ENCODE measurements around the gene INS. TPM values are rescaled to one million over a fixed set of nuclear protein-coding genes. Genes with fewer than 3 reads are reported as not detected.

Gene INS
- total and polyA plus RNA-seq, 2 of the 13 experiments (the other 11 are each of a cell fraction or from before 2014, with no cell fraction given): not detected

DNA sequence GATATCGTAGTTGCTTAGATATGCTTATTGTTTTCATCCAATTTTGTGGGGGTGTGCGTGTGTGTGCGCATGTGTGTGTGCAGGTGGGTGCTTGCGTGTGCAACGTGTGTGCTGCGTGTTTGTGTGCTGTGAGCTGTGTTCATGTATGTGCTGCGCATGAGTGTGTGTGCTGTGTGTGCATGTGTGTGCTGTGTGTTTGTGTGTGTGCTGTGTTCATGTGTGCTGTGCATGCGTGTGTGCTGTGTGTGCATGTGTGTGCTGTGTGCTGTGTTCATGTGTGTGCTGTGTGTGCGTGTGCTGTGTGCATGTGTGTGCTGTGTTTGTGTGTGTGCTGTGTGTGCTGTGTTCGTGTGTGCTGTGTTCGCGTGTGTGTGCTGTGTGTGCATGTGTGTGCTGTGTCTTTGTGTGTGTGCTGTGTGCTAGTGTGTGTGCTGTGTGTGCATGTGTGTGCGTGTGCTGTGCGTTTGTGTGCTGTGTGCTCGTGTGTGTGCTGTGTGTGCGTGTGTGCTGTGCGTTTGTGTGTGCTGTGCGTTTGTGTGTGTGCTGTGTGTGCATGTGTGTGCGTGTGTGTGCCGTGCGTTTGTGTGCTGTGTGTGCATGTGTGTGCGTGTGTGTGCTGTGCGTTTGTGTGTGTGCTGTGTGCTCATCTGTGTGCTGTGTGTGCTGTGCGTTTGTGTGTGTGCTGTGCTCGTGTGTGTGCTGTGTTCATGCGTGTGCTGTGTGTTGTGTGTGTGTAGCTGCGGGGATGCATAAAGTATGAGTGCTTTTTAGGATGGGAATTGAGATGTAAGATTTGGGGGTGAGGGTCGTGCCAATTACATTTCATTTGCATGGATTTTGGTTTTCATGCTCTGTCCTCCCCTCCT lies 29.4 kb downstream of the INS start (continued):
- TF ChIP-seq, protein P1, sequence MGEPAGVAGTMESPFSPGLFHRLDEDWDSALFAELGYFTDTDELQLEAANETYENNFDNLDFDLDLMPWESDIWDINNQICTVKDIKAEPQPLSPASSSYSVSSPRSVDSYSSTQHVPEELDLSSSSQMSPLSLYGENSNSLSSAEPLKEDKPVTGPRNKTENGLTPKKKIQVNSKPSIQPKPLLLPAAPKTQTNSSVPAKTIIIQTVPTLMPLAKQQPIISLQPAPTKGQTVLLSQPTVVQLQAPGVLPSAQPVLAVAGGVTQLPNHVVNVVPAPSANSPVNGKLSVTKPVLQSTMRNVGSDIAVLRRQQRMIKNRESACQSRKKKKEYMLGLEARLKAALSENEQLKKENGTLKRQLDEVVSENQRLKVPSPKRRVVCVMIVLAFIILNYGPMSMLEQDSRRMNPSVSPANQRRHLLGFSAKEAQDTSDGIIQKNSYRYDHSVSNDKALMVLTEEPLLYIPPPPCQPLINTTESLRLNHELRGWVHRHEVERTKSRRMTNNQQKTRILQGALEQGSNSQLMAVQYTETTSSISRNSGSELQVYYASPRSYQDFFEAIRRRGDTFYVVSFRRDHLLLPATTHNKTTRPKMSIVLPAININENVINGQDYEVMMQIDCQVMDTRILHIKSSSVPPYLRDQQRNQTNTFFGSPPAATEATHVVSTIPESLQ (CRISPR knock-in tag; conservative IDR thresholded peaks at IDR 0.05): no peak
- TF ChIP-seq, protein P2, sequence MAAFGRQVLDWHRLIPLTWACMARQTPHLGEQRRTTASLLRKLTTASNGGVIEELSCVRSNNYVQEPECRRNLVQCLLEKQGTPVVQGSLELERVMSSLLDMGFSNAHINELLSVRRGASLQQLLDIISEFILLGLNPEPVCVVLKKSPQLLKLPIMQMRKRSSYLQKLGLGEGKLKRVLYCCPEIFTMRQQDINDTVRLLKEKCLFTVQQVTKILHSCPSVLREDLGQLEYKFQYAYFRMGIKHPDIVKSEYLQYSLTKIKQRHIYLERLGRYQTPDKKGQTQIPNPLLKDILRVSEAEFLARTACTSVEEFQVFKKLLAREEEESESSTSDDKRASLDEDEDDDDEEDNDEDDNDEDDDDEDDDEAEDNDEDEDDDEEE (CRISPR knock-in tag; IDR thresholded peaks at IDR 0.05): peak; percentile 85; the same call in 1 of the 2 replicates
- TF ChIP-seq GLI4 (CRISPR knock-in tag; IDR thresholded peaks at IDR 0.05; ENCODE audit: borderline replicate concordance) (no peak), ADNP (CRISPR knock-in tag; IDR thresholded peaks at IDR 0.05) (no peak), ISL2 (CRISPR knock-in tag; IDR thresholded peaks at IDR 0.05) (no peak), MAFF (IDR thresholded peaks at IDR 0.05; ENCODE audit: low read depth, low read length) (no peak), RXRB (CRISPR knock-in tag; IDR thresholded peaks at IDR 0.05; ENCODE audit: borderline replicate concordance) (no peak), HNF4G (IDR thresholded peaks at IDR 0.05; ENCODE audit: borderline replicate concordance, low read depth, low read length) (no peak), HNF4G (CRISPR knock-in tag; IDR thresholded peaks at IDR 0.05; ENCODE audit: borderline replicate concordance, low read depth) (no peak), HNRNPUL1 (IDR thresholded peaks at IDR 0.05; ENCODE audit: low read depth, low read length) (no peak), SAP130 (CRISPR knock-in tag; IDR thresholded peaks at IDR 0.05; ENCODE audit: low read depth) (no peak), ZNF724P (CRISPR knock-in tag; IDR thresholded peaks at IDR 0.05; ENCODE audit: borderline replicate concordance) (no peak), ZNF788 (CRISPR knock-in tag; IDR thresholded peaks at IDR 0.05; ENCODE audit: borderline replicate concordance) (peak; percentile 82)
- TF ChIP-seq, protein P3, sequence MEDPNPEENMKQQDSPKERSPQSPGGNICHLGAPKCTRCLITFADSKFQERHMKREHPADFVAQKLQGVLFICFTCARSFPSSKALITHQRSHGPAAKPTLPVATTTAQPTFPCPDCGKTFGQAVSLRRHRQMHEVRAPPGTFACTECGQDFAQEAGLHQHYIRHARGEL (CRISPR knock-in tag; IDR thresholded peaks at IDR 0.05): no peak
- TF ChIP-seq, protein P4, sequence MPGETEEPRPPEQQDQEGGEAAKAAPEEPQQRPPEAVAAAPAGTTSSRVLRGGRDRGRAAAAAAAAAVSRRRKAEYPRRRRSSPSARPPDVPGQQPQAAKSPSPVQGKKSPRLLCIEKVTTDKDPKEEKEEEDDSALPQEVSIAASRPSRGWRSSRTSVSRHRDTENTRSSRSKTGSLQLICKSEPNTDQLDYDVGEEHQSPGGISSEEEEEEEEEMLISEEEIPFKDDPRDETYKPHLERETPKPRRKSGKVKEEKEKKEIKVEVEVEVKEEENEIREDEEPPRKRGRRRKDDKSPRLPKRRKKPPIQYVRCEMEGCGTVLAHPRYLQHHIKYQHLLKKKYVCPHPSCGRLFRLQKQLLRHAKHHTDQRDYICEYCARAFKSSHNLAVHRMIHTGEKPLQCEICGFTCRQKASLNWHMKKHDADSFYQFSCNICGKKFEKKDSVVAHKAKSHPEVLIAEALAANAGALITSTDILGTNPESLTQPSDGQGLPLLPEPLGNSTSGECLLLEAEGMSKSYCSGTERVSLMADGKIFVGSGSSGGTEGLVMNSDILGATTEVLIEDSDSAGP (CRISPR knock-in tag; IDR thresholded peaks at IDR 0.05; ENCODE audit: borderline replicate concordance): no peak; the same call in 1 of the 2 replicates
- TF ChIP-seq, protein P5, sequence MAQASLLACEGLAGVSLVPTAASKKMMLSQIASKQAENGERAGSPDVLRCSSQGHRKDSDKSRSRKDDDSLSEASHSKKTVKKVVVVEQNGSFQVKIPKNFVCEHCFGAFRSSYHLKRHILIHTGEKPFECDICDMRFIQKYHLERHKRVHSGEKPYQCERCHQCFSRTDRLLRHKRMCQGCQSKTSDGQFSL (CRISPR knock-in tag; IDR thresholded peaks at IDR 0.05): no peak
- TF ChIP-seq, protein P6, sequence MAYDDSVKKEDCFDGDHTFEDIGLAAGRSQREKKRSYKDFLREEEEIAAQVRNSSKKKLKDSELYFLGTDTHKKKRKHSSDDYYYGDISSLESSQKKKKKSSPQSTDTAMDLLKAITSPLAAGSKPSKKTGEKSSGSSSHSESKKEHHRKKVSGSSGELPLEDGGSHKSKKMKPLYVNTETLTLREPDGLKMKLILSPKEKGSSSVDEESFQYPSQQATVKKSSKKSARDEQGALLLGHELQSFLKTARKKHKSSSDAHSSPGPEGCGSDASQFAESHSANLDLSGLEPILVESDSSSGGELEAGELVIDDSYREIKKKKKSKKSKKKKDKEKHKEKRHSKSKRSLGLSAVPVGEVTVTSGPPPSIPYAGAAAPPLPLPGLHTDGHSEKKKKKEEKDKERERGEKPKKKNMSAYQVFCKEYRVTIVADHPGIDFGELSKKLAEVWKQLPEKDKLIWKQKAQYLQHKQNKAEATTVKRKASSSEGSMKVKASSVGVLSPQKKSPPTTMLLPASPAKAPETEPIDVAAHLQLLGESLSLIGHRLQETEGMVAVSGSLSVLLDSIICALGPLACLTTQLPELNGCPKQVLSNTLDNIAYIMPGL (CRISPR knock-in tag; IDR thresholded peaks at IDR 0.05; ENCODE audit: borderline replicate concordance in 1 of 2, low read depth in 1 of 2): no peak
- TF ChIP-seq, protein P7, sequence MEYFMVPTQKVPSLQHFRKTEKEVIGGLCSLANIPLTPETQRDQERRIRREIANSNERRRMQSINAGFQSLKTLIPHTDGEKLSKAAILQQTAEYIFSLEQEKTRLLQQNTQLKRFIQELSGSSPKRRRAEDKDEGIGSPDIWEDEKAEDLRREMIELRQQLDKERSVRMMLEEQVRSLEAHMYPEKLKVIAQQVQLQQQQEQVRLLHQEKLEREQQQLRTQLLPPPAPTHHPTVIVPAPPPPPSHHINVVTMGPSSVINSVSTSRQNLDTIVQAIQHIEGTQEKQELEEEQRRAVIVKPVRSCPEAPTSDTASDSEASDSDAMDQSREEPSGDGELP (IDR thresholded peaks at IDR 0.05; ENCODE audit: borderline replicate concordance, low read depth): no peak

All from HepG2 (cell line).